GM23248 (cell line): ENCODE results near the gene LPP. TPM values are rescaled to one million over a fixed set of nuclear protein-coding genes. Genes with fewer than 3 reads are reported as not detected.

ENCODE experiments used
- DNase-seq: peaks from one replicate; pipeline ENCODE4 v3.0.0-alpha.2; 2015
- H2AFZ ChIP-seq: fragments of 200-600 bp; sonication (generic); 2 replicates; pipeline ENCODE4 v1.6.1; 2016; ENCODE audit warnings: antibody characterized with exemption
- H3F3A ChIP-seq: fragments of 200-600 bp; sonication (generic); 2 replicates; pipeline ENCODE4 v1.6.1; 2016; ENCODE audit warnings: mild to moderate bottlenecking, antibody characterized with exemption, mixed run types; ENCODE audit not compliant: insufficient read depth
- H3K27ac ChIP-seq: fragments of 200-600 bp; sonication (generic); 2 replicates; pipeline ENCODE4 v1.5.1; 2016; ENCODE audit warnings: mild to moderate bottlenecking
- H3K27me3 ChIP-seq: fragments of 200-600 bp; sonication (generic); replicated peaks from 2 replicates; pipeline ENCODE4 v1.6.1; 2016; ENCODE audit warnings: mild to moderate bottlenecking; ENCODE audit not compliant: insufficient read depth
- H3K36me3 ChIP-seq: fragments of 200-600 bp; sonication (generic); 2 replicates; pipeline ENCODE4 v1.6.1; 2016; ENCODE audit warnings: low read depth, mild to moderate bottlenecking
- H3K4me1 ChIP-seq: fragments of 200-600 bp; sonication (generic); 2 replicates; pipeline ENCODE4 v1.6.1; 2016; ENCODE audit warnings: mild to moderate bottlenecking; ENCODE audit not compliant: insufficient read depth
- H3K4me2 ChIP-seq: fragments of 200-600 bp; sonication (generic); one replicate; pipeline ENCODE4 v1.6.1; 2016; ENCODE audit warnings: mild to moderate bottlenecking; ENCODE audit not compliant: unreplicated experiment
- H3K4me3 ChIP-seq: fragments of 200-600 bp; sonication (generic); 2 replicates; pipeline ENCODE4 v1.5.1; 2016; ENCODE audit warnings: mild to moderate bottlenecking
- H3K79me2 ChIP-seq: fragments of 200-600 bp; sonication (generic); 2 replicates; pipeline ENCODE4 v1.6.1; 2016; ENCODE audit warnings: mild to moderate bottlenecking; ENCODE audit not compliant: insufficient read depth
- H3K9ac ChIP-seq: fragments of 200-600 bp; sonication (generic); 2 replicates; pipeline ENCODE4 v1.6.1; 2016; ENCODE audit warnings: mild to moderate bottlenecking
- H3K9me2 ChIP-seq: fragments of 200-600 bp; sonication (generic); 2 replicates; pipeline ENCODE4 v1.6.1; 2016; ENCODE audit warnings: mixed run types, mild to moderate bottlenecking, moderate library complexity; ENCODE audit not compliant: insufficient read depth
- H3K9me3 ChIP-seq: fragments of 200-600 bp; sonication (generic); one replicate; pipeline ENCODE4 v1.6.1; 2017; ENCODE audit warnings: low read depth
- H4K20me1 ChIP-seq: fragments of 200-600 bp; sonication (generic); 2 replicates; pipeline ENCODE4 v1.6.0; 2016; ENCODE audit not compliant: insufficient read depth
- EZH2 ChIP-seq: fragments of 200-600 bp; sonication (generic); IDR thresholded peaks from 2 replicates; pipeline ENCODE4 v1.6.1; 2018; ENCODE audit warnings: antibody characterized with exemption, mild to moderate bottlenecking; ENCODE audit not compliant: insufficient read depth, poor library complexity, severe bottlenecking
- EZH2phosphoT487 ChIP-seq: fragments of 200-600 bp; sonication (generic); IDR thresholded peaks from 2 replicates; pipeline ENCODE4 v1.6.1; 2018; ENCODE audit warnings: antibody characterized with exemption, moderate library complexity, mild to moderate bottlenecking, low read depth; ENCODE audit not compliant: insufficient read depth
- WGBS, 2 experiments: methylation state at CpG; one replicate each; pipeline ENCODE4 v1.1.6; 2015 to 2017; ENCODE audit warnings: low lambda C conversion rate in 2 of 2, low coverage in 1 of 2; ENCODE audit errors: missing lambda C conversion rate in 2 of 2; 5-methylcytosine and 5-hydroxymethylcytosine counted together
- in situ Hi-C: fragments of 300-500 bp; cut with MboI; formaldehyde crosslinking; loops from 2 replicates; pipeline ENCODE4 v1.15.0; 2020
- polyA plus RNA-seq: library from polyadenylated mRNA; unstranded; fragments of >200 nt; fragmentation: Nextera tagmentation; extraction: Ambion mirVana; gene quantifications from 2 replicates; pipeline ENCODE4 v1.2.1, GENCODE V29; 2016
- total RNA-seq: library from RNA; depleted of rRNA; stranded (reverse); fragments of >200 nt; shearing (Covaris generic); gene quantifications from 2 replicates; pipeline ENCODE4 v1.2.3, GENCODE V29; 2014

The LPP gene
- total and polyA plus RNA-seq, 2 experiments from 2014 or later: 42.8 to 61.7 TPM

- Histone ChIP-seq H3K9me3 (no peaks in the 10 kb centered on the region), H3K9me2 (no peaks in the 10 kb centered on the region), H2AFZ (no peak overlapping the region), H3K4me2 (no peak overlapping the region), H3K27me3 (no peaks in the 10 kb centered on the region), H3K27ac (no peak overlapping the region), H3K4me1 (0 out of 2 replicates have a peak, but pooled peaks cover 13% of the 10 kb centered on the region), H3K4me3 (no peak overlapping the region), H3K36me3 (no peaks in the 10 kb centered on the region), H3K9ac (no peak overlapping the region), H3K79me2 (peaks cover 96% of the 10 kb centered on the region), H3F3A (peaks cover 6% of the 10 kb centered on the region; the same call in 1 of the 2 replicates), H4K20me1 (no peaks in the 10 kb centered on the region)
- DNase-seq: no peak
- WGBS, 2 experiments: 89 to 98% methylated on average over 3 of the region's 3 CpGs
- TF ChIP-seq EZH2 (no peak), EZH2phosphoT487 (no peak)
- in situ Hi-C loops: no loop called here
Measured at GRCh38 chr3:188256758-188257157, 102.8 kb downstream of the LPP start.

GRCh38 chr3:188257384-188258026 is 103.5 kb downstream of the LPP start:
- no peak for DNase-seq
- H3K4me2 ChIP-seq: no peak overlapping the region
- H3K9me3 ChIP-seq: no peaks in the 10 kb centered on the region
- TF ChIP-seq EZH2: no peak
- no peak for TF ChIP-seq EZH2phosphoT487
- WGBS, 2 experiments: 95 to 99% methylated on average over 3 of the region's 3 CpGs
- no peaks in the 10 kb centered on the region for H3K9me2 ChIP-seq
- peaks cover 12% of the 10 kb centered on the region for H3F3A ChIP-seq
- H3K9ac ChIP-seq: no peak overlapping the region
- H3K36me3 ChIP-seq: no peaks in the 10 kb centered on the region
- H4K20me1 ChIP-seq: no peaks in the 10 kb centered on the region
- in situ Hi-C loops: no loop called here
- H3K79me2 ChIP-seq: peaks cover 95% of the 10 kb centered on the region
- H3K4me1 ChIP-seq: peaks cover 20% of the 10 kb centered on the region
- H3K4me3 ChIP-seq: no peak overlapping the region
- H2AFZ ChIP-seq: no peak overlapping the region
- H3K27me3 ChIP-seq: no peaks in the 10 kb centered on the region
- H3K27ac ChIP-seq: no peak overlapping the region

GRCh38 chr3:188259191-188259590 is 105.2 kb downstream of the LPP start:
- Histone ChIP-seq H3K4me1 (peaks cover 36% of the 10 kb centered on the region), H2AFZ (no peak overlapping the region), H3K9ac (no peak overlapping the region), H3K79me2 (peaks cover 79% of the 10 kb centered on the region), H3F3A (peaks cover 29% of the 10 kb centered on the region), H3K4me3 (no peak overlapping the region), H4K20me1 (no peaks in the 10 kb centered on the region), H3K36me3 (no peaks in the 10 kb centered on the region), H3K9me3 (no peaks in the 10 kb centered on the region), H3K27me3 (no peaks in the 10 kb centered on the region), H3K9me2 (no peaks in the 10 kb centered on the region), H3K4me2 (no peak overlapping the region), H3K27ac (no peak overlapping the region)
- in situ Hi-C loops: no loop called here
- no peak for DNase-seq
- TF ChIP-seq EZH2phosphoT487: no peak
- no peak for TF ChIP-seq EZH2
- 100% methylated on average over 2 of the region's 2 CpGs for WGBS, 2 experiments

GRCh38 chr3:188259596-188259995 is 105.6 kb downstream of the LPP start:
- in situ Hi-C loops: no loop called here
- peaks cover 33% of the 10 kb centered on the region for H3F3A ChIP-seq
- H4K20me1 ChIP-seq: no peaks in the 10 kb centered on the region
- no peaks in the 10 kb centered on the region for H3K9me2 ChIP-seq
- H2AFZ ChIP-seq: no peak overlapping the region
- H3K27ac ChIP-seq: no peak overlapping the region
- peaks cover 40% of the 10 kb centered on the region for H3K4me1 ChIP-seq
- H3K79me2 ChIP-seq: peaks cover 75% of the 10 kb centered on the region
- DNase-seq: no peak
- H3K9me3 ChIP-seq: no peaks in the 10 kb centered on the region
- TF ChIP-seq EZH2phosphoT487 (no peak), EZH2 (no peak)
- H3K27me3 ChIP-seq: no peaks in the 10 kb centered on the region
- H3K4me3 ChIP-seq: no peak overlapping the region
- no peak overlapping the region for H3K4me2 ChIP-seq
- H3K9ac ChIP-seq: no peak overlapping the region
- WGBS, 2 experiments: 96 to 98% methylated on average over 2 of the region's 2 CpGs
- no peaks in the 10 kb centered on the region for H3K36me3 ChIP-seq
